ENCODE measurements around the gene TTC6.

GRCh38 chr14:37599507-37600368, 4.3 kb downstream of the TTC6 start:
- TF ChIP-seq, protein P1, sequence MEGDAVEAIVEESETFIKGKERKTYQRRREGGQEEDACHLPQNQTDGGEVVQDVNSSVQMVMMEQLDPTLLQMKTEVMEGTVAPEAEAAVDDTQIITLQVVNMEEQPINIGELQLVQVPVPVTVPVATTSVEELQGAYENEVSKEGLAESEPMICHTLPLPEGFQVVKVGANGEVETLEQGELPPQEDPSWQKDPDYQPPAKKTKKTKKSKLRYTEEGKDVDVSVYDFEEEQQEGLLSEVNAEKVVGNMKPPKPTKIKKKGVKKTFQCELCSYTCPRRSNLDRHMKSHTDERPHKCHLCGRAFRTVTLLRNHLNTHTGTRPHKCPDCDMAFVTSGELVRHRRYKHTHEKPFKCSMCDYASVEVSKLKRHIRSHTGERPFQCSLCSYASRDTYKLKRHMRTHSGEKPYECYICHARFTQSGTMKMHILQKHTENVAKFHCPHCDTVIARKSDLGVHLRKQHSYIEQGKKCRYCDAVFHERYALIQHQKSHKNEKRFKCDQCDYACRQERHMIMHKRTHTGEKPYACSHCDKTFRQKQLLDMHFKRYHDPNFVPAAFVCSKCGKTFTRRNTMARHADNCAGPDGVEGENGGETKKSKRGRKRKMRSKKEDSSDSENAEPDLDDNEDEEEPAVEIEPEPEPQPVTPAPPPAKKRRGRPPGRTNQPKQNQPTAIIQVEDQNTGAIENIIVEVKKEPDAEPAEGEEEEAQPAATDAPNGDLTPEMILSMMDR (IDR thresholded peaks at IDR 0.05), result no peak
- TF ChIP-seq POLR2A (IDR thresholded peaks at IDR 0.05), result no peak

Measured in testis (tissue), 2 donors.